ENCODE data around the gene YOD1. TPM values are rescaled to one million over a fixed set of nuclear protein-coding genes. Genes with fewer than 3 reads are reported as not detected.

Gene YOD1
- polyA plus RNA-seq, 1 donor (not counting 4 experiments of a cell fraction or from before 2014, with no cell fraction given): 5.2 TPM

- H3K79me2 ChIP-seq (ENCODE audit: control insufficient read depth, insufficient read depth, low read length): no peaks in the 10 kb centered on the region
- no peak overlapping the region for H2AFZ ChIP-seq (ENCODE audit: control insufficient read depth, low read length)
- no peak for DNase-seq (ENCODE audit: low read depth, low spot score)
- H3K4me2 ChIP-seq (ENCODE audit: control insufficient read depth, extremely low read depth, insufficient read depth, low read depth, low read length): no peak overlapping the region
- H3K9me1 ChIP-seq (ENCODE audit: control insufficient read depth, extremely low read depth, insufficient read depth, low read length): no peaks in the 10 kb centered on the region
- no peaks in the 10 kb centered on the region for H3K9me3 ChIP-seq (ENCODE audit: control insufficient read depth, low read depth, low read length)
- H3K36me3 ChIP-seq (ENCODE audit: control insufficient read depth in 2 of 2, extremely low read depth in 1 of 2, insufficient read depth in 2 of 2, low read length in 2 of 2): peaks cover 0 to 6% of the 10 kb centered on the region in 2 experiments
- dilution Hi-C loops (cut with MboI; ENCODE audit: extremely low pct_ligation_motif_present, low sequenced_read_pairs): no loop called here
- no peak overlapping the region for H3K9ac ChIP-seq (ENCODE audit: control insufficient read depth, extremely low read depth, insufficient read depth, low read length)
- H4K20me1 ChIP-seq (ENCODE audit: control insufficient read depth, extremely low read depth, insufficient read depth, low read length): no peaks in the 10 kb centered on the region
- FAIRE-seq: no peak
- H3K4me3 ChIP-seq (ENCODE audit: control insufficient read depth in 2 of 3, extremely low read depth in 1 of 3, insufficient read depth in 2 of 3, low read depth in 1 of 3, low read length in 3 of 3): no peak overlapping the region
- peaks cover 3% of the 10 kb centered on the region for H3K4me1 ChIP-seq (ENCODE audit: control insufficient read depth, extremely low read depth, insufficient read depth, low read length)
- TF ChIP-seq EZH2 (IDR thresholded peaks at IDR 0.05; ENCODE audit: low read length) (no peak), CTCF (optimal IDR thresholded peaks at IDR 0.05 in 1 of 3, IDR thresholded peaks at IDR 0.05 in 1 of 3, conservative IDR thresholded peaks at IDR 0.05 in 1 of 3; ENCODE audit: extremely low read depth in 1 of 3, insufficient read depth in 2 of 3, low read length in 3 of 3) (no peak)
- H3K27me3 ChIP-seq (ENCODE audit: control insufficient read depth, extremely low read depth, insufficient read depth, low read length): no peaks in the 10 kb centered on the region
- no peak overlapping the region for H3K27ac ChIP-seq (ENCODE audit: control insufficient read depth, insufficient read depth, low read length)
Observed at GRCh38 chr1:207081806-207082205, 30.8 kb upstream of the YOD1 start.

- Histone ChIP-seq H3K4me1 (ENCODE audit: control insufficient read depth, extremely low read depth, insufficient read depth, low read length) (peaks cover 7% of the 10 kb centered on the region), H3K9me3 (ENCODE audit: control insufficient read depth, low read depth, low read length) (no peaks in the 10 kb centered on the region), H3K4me3 (ENCODE audit: control insufficient read depth in 2 of 3, extremely low read depth in 1 of 3, insufficient read depth in 2 of 3, low read depth in 1 of 3, low read length in 3 of 3) (no peak overlapping the region), H3K4me2 (ENCODE audit: control insufficient read depth, extremely low read depth, insufficient read depth, low read depth, low read length) (no peak overlapping the region), H3K36me3 (ENCODE audit: control insufficient read depth in 2 of 2, extremely low read depth in 1 of 2, insufficient read depth in 2 of 2, low read length in 2 of 2) (peaks cover 0 to 6% of the 10 kb centered on the region in 2 experiments), H3K27ac (ENCODE audit: control insufficient read depth, insufficient read depth, low read length) (no peak overlapping the region), H3K9me1 (ENCODE audit: control insufficient read depth, extremely low read depth, insufficient read depth, low read length) (no peaks in the 10 kb centered on the region), H3K9ac (ENCODE audit: control insufficient read depth, extremely low read depth, insufficient read depth, low read length) (no peak overlapping the region), H3K27me3 (ENCODE audit: control insufficient read depth, extremely low read depth, insufficient read depth, low read length) (no peaks in the 10 kb centered on the region), H4K20me1 (ENCODE audit: control insufficient read depth, extremely low read depth, insufficient read depth, low read length) (no peaks in the 10 kb centered on the region), H2AFZ (ENCODE audit: control insufficient read depth, low read length) (no peak overlapping the region), H3K79me2 (ENCODE audit: control insufficient read depth, insufficient read depth, low read length) (no peaks in the 10 kb centered on the region)
- TF ChIP-seq CTCF (optimal IDR thresholded peaks at IDR 0.05 in 1 of 3, IDR thresholded peaks at IDR 0.05 in 1 of 3, conservative IDR thresholded peaks at IDR 0.05 in 1 of 3; ENCODE audit: extremely low read depth in 1 of 3, insufficient read depth in 2 of 3, low read length in 3 of 3) (no peak), EZH2 (IDR thresholded peaks at IDR 0.05; ENCODE audit: low read length) (no peak)
- DNase-seq (ENCODE audit: low read depth, low spot score) (no peak), FAIRE-seq (no peak)
- dilution Hi-C loops (cut with MboI; ENCODE audit: extremely low pct_ligation_motif_present, low sequenced_read_pairs): no loop called here
Observed at GRCh38 chr1:207081088-207081487, 30.1 kb upstream of the YOD1 start.

Data from keratinocyte (primary cell).